Measurements from ENCODE around the gene WDFY3. TPM values are rescaled to one million over a fixed set of nuclear protein-coding genes. Genes with fewer than 3 reads are reported as not detected.
A peak's percentile ranks its signal among the peaks of the same experiment; 100 is the strongest.

WDFY3 gene
- total RNA-seq, 4 donors from 2014 or later: 73.2 to 98.4 (median 90.2) TPM

DNA sequence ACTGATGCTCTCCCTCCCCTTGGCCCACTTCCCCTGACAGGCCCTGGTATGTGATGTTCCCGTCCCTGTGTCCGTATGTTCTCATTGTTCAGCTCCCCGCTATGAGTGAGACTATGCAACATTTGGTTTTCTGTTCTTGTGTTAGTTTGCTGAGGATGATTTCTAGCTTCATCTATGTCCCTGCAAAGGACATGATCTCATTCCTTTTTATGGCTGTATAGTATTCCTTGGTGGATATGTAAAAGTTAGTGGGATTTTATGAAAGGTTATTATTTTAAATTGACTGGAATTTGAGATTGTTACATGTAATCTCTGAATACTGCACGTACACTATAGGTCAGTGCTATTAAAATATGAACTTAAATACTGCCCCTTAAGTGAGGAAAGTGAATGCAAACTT, 184.0 kb downstream of the WDFY3 start:
- H3K4me3 ChIP-seq (ENCODE audit: low read depth, poor library complexity, severe bottlenecking): no peak overlapping the region
- DNase-seq (ENCODE audit: low spot score in 2 of 2): no peak
- TF ChIP-seq, protein P1, sequence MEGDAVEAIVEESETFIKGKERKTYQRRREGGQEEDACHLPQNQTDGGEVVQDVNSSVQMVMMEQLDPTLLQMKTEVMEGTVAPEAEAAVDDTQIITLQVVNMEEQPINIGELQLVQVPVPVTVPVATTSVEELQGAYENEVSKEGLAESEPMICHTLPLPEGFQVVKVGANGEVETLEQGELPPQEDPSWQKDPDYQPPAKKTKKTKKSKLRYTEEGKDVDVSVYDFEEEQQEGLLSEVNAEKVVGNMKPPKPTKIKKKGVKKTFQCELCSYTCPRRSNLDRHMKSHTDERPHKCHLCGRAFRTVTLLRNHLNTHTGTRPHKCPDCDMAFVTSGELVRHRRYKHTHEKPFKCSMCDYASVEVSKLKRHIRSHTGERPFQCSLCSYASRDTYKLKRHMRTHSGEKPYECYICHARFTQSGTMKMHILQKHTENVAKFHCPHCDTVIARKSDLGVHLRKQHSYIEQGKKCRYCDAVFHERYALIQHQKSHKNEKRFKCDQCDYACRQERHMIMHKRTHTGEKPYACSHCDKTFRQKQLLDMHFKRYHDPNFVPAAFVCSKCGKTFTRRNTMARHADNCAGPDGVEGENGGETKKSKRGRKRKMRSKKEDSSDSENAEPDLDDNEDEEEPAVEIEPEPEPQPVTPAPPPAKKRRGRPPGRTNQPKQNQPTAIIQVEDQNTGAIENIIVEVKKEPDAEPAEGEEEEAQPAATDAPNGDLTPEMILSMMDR (IDR thresholded peaks at IDR 0.05): no peak
- TF ChIP-seq POLR2A (IDR thresholded peaks at IDR 0.05): no peak
- WGBS, 2 donors: 94 to 100% methylated on average over 4 of the region's 4 CpGs
- intact Hi-C loops (cut with DNase I; ENCODE audit: low total_unique reads): no loop called here

DNA sequence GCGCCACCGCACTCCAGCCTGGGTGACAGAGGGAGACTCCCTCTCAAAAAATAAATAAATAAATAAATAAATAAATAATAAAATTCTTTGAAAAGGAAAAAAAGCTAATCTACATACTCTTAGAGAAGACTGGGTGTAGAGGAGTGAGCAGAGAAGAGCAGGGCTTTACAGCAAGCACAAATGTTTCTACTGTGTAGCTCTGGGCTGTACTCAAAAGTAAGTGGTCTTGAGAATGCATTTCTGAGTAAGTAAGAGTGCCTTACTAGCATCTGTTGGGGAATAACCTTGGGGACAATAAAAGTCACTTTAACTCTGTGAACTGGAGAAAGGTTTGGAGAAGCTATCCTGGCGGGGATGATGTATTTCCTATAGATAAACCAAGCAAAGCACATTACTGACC, 185.8 kb downstream of the WDFY3 start:
- no peak overlapping the region for H3K4me3 ChIP-seq (ENCODE audit: low read depth, poor library complexity, severe bottlenecking)
- TF ChIP-seq, protein P1 (IDR thresholded peaks at IDR 0.05): no peak
- TF ChIP-seq POLR2A (IDR thresholded peaks at IDR 0.05): no peak
- intact Hi-C loops (cut with DNase I; ENCODE audit: low total_unique reads): no loop called here
- WGBS, 2 donors: 94 to 99% methylated on average over 3 of the region's 3 CpGs
- DNase-seq (ENCODE audit: low spot score in 2 of 2): no peak

- H3K4me3 ChIP-seq (ENCODE audit: low read depth, poor library complexity, severe bottlenecking): no peak overlapping the region
- DNase-seq (ENCODE audit: low spot score in 2 of 2): no peak
- intact Hi-C loops (cut with DNase I; ENCODE audit: low total_unique reads): no loop called here
- TF ChIP-seq, protein P1 (IDR thresholded peaks at IDR 0.05): no peak
- TF ChIP-seq POLR2A (IDR thresholded peaks at IDR 0.05): no peak
Measured at GRCh38 chr4:84778041-84778440, 188.4 kb downstream of the WDFY3 start.

DNA sequence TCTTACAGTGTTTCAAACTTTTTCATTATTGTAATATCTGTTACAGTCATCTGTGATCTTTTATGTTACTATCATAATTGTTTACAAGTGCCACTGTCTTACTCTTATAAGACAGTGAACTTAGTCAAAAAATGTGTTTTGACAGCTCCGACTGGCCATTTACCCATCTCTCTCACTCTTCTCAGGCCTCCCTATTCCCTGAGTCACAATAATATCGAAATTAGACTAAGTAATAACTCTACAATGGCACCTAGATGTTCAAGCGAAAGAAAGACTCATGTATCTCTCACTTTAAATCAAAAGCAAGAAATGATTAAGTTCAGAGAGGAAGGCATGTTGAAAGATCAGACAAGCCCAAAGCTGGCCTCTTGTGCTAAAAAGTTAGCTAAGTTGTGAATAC, 199.3 kb downstream of the WDFY3 start:
- WGBS, 2 donors: 89 to 92% methylated on average over 3 of the region's 3 CpGs
- H3K4me3 ChIP-seq (ENCODE audit: low read depth, poor library complexity, severe bottlenecking): no peak overlapping the region
- TF ChIP-seq, protein P1 (IDR thresholded peaks at IDR 0.05): no peak
- no peak for TF ChIP-seq POLR2A (IDR thresholded peaks at IDR 0.05)
- DNase-seq (ENCODE audit: low spot score in 2 of 2): no peak
- intact Hi-C loops (cut with DNase I; ENCODE audit: low total_unique reads): no loop called here

DNA sequence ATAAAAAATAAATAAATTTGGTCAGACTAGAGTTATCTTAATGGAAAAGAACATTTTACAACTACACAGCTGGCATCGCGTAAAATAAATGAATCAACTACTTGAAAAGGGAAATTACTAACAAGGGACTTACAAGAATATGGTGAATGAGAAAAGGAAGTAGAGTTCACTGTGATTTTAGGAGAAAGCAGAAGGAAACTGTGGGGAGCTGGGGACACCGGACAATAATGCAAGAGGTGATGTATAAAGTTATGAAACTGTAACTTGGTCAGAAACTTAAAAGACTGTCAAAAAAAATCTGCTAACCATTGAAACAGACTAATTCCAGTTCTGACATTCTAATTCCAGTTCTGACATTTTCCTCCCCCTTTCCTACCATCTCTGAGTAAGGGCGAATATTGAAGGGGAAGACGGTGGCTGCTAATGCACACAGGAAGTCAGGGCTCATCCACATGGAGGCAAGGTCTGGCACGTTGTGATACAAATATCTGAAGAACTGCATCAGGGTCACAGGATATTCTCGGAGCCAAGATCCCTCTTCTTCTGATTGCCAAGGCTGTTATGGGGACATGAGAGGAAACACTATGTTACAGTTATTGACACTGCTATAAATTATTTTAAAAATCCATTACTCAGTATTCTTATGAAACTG, 213.0 kb downstream of the WDFY3 start:
- intact Hi-C loops (cut with DNase I; ENCODE audit: low total_unique reads): no loop called here
- WGBS, 2 donors: 68% methylated on average over 7 of the region's 7 CpGs
- H3K4me3 ChIP-seq (ENCODE audit: low read depth, poor library complexity, severe bottlenecking): no peak overlapping the region
- DNase-seq (ENCODE audit: low spot score in 2 of 2): peak in 1 of 2 donors; percentile 17
- TF ChIP-seq POLR2A (IDR thresholded peaks at IDR 0.05): no peak
- TF ChIP-seq, protein P1 (IDR thresholded peaks at IDR 0.05): no peak

DNA sequence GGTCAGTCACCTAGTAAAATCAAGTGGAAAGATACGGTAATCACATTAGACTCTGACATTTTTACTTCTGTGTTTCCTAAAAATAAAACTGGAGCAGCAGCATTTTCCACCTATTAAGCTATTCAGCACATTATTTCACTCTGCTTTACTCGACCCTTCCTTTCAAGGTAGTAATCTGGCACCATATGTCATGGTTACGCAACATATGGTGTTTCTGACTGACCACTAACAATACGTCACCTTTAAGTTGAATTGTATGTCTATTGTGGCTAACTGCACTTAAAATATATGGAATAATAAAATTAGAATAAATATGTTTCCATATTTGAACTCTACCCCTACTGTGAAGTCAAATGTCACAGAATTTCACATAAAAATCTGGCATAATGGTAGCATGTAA, 214.8 kb downstream of the WDFY3 start:
- no peak overlapping the region for H3K4me3 ChIP-seq (ENCODE audit: low read depth, poor library complexity, severe bottlenecking)
- TF ChIP-seq POLR2A (IDR thresholded peaks at IDR 0.05): no peak
- TF ChIP-seq, protein P1 (IDR thresholded peaks at IDR 0.05): no peak
- WGBS, 2 donors: 79 to 81% methylated on average over 4 of the region's 4 CpGs
- intact Hi-C loops (cut with DNase I; ENCODE audit: low total_unique reads): loop anchor here (2.0 kb wide), 1 partner anchor 219 kb away; no protein-coding TSS in a partner anchor
- no peak for DNase-seq (ENCODE audit: low spot score in 2 of 2)

Measured in lower leg skin (tissue), 4 donors.